Measurements from ENCODE around the gene ISY1.

The ISY1 gene

DNA sequence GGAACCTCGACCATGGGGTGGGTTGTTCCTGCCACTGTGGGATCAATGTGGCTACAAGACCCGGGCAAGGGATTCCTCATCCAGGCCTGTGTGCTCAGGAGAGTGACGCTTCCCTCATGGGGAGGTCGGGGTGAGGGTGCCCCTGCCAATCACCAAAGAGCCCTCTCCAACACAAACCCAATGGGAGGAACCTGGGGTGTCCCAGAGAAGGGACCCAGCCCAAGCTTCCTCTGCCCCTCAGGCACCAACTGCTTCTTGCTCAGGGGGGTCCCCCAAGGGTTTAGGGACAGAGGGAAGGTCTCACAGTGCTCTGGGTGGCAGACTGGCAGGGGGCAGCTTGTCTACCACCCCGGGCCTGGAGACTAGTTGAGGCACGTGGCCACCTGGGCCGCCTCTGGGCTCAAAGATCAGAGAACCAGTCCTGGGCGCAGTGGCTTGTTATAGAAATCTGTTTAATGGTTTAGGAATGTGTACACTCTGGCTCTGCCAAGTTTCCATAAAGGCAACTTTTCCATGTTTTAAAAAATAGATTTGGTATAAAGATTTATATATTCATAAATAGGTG is 73.6 kb downstream of the ISY1 start:
- ATAC-seq (replicated peaks; ENCODE audit: extremely low read depth, poor library complexity, severe bottlenecking) (no peak), DNase-seq (ENCODE audit: low spot score in 2 of 2) (no peak)
- no peak overlapping the region for H3K27ac Mint-ChIP-seq (ENCODE audit: low read depth)
- H3K27me3 Mint-ChIP-seq: no peaks in the 10 kb centered on the region
- H3K9me3 Mint-ChIP-seq: no peaks in the 10 kb centered on the region
- H3K4me1 Mint-ChIP-seq: no peaks in the 10 kb centered on the region
- H3K4me3 Mint-ChIP-seq: no peak overlapping the region
- H3K36me3 Mint-ChIP-seq (ENCODE audit: insufficient read depth): peaks cover 13% of the 10 kb centered on the region

- H3K9me3 Mint-ChIP-seq: no peaks in the 10 kb centered on the region
- peaks cover 3% of the 10 kb centered on the region for H3K36me3 Mint-ChIP-seq (ENCODE audit: insufficient read depth)
- no peak for ATAC-seq (replicated peaks; ENCODE audit: extremely low read depth, poor library complexity, severe bottlenecking)
- H3K4me1 Mint-ChIP-seq: peaks cover 7% of the 10 kb centered on the region
- no peaks in the 10 kb centered on the region for H3K27me3 Mint-ChIP-seq
- peak overlapping the region; percentile 59 for H3K27ac Mint-ChIP-seq (ENCODE audit: low read depth)
- no peak for DNase-seq (ENCODE audit: low spot score in 2 of 2)
- no peak overlapping the region for H3K4me3 Mint-ChIP-seq
Measured at GRCh38 chr3:129085818-129086217, 75.0 kb downstream of the ISY1 start.

DNA sequence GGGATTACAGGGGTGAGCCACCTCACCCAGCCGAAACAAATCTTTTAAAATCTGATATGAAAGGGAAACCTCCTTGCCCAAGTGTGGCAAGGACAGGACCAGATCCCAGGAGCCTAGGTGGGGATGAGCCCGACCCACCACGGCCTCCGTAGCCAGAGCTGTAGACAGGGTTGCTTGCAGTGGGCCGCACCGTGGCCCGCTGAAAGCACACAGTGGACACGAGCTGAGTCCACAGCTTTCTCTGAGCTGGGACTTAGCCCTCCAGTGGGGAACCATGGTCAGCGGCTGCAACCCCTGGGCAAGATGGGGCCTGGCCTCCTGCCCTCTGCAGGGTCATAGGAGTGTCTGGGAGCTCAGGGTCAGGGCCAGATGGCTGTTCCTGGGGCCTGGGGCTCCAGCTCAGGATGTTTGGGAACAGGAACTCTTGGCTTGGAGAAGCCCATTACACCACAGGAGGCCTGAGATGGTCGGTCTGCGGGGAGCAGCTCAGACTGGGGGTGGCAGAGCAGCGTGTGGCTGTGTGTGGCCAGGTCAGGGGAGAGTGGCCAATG is 75.6 kb downstream of the ISY1 start:
- H3K4me3 Mint-ChIP-seq: no peak overlapping the region
- peaks cover 3% of the 10 kb centered on the region for H3K36me3 Mint-ChIP-seq (ENCODE audit: insufficient read depth)
- no peaks in the 10 kb centered on the region for H3K9me3 Mint-ChIP-seq
- H3K27ac Mint-ChIP-seq (ENCODE audit: low read depth): peak overlapping the region; percentile 59
- peaks cover 7% of the 10 kb centered on the region for H3K4me1 Mint-ChIP-seq
- DNase-seq (ENCODE audit: low spot score in 2 of 2) (no peak), ATAC-seq (replicated peaks; ENCODE audit: extremely low read depth, poor library complexity, severe bottlenecking) (no peak)
- H3K27me3 Mint-ChIP-seq: no peaks in the 10 kb centered on the region

DNA sequence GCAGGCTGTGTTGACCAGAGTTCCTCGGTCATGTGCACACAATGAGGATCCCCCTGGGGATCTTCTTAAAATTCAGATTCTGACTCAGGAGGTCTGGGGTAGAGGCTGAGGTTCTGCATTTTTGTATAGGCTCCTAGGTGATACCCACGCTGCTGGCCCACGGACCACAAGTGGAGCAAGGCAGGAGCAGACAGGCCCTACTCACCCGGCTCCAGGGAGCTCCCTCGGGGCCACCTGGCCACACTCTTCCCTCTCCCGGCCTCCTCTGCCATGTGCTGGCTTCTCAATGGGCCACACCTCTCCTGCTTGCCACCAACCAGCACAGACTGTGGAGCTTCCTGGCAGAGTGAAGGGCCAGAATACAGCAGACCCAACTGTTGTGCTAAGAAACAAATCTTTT is 76.4 kb downstream of the ISY1 start:
- peaks cover 7% of the 10 kb centered on the region for H3K4me1 Mint-ChIP-seq
- no peak overlapping the region for H3K4me3 Mint-ChIP-seq
- H3K36me3 Mint-ChIP-seq (ENCODE audit: insufficient read depth): peaks cover 3% of the 10 kb centered on the region
- no peaks in the 10 kb centered on the region for H3K27me3 Mint-ChIP-seq
- no peak overlapping the region for H3K27ac Mint-ChIP-seq (ENCODE audit: low read depth)
- DNase-seq (ENCODE audit: low spot score in 2 of 2) (no peak), ATAC-seq (replicated peaks; ENCODE audit: extremely low read depth, poor library complexity, severe bottlenecking) (no peak)
- no peaks in the 10 kb centered on the region for H3K9me3 Mint-ChIP-seq

GRCh38 chr3:129082026-129082425 is 78.8 kb downstream of the ISY1 start:
- H3K27ac Mint-ChIP-seq (ENCODE audit: low read depth): no peak overlapping the region
- no peak overlapping the region for H3K4me3 Mint-ChIP-seq
- ATAC-seq (replicated peaks; ENCODE audit: extremely low read depth, poor library complexity, severe bottlenecking): no peak
- H3K27me3 Mint-ChIP-seq: no peaks in the 10 kb centered on the region
- H3K36me3 Mint-ChIP-seq (ENCODE audit: insufficient read depth): peaks cover 3% of the 10 kb centered on the region
- DNase-seq (ENCODE audit: low spot score in 2 of 2): no peak
- H3K4me1 Mint-ChIP-seq: peaks cover 7% of the 10 kb centered on the region
- H3K9me3 Mint-ChIP-seq: no peaks in the 10 kb centered on the region

- DNase-seq (ENCODE audit: low spot score in 2 of 2) (no peak), ATAC-seq (replicated peaks; ENCODE audit: extremely low read depth, poor library complexity, severe bottlenecking) (no peak)
- Mint-ChIP-seq H3K27me3 (no peaks in the 10 kb centered on the region), H3K36me3 (ENCODE audit: insufficient read depth) (peaks cover 3% of the 10 kb centered on the region), H3K27ac (ENCODE audit: low read depth) (no peak overlapping the region), H3K9me3 (no peaks in the 10 kb centered on the region), H3K4me3 (no peak overlapping the region), H3K4me1 (peaks cover 7% of the 10 kb centered on the region)
Measured at GRCh38 chr3:129081503-129081902, 79.4 kb downstream of the ISY1 start.

- Mint-ChIP-seq H3K36me3 (ENCODE audit: insufficient read depth) (no peaks in the 10 kb centered on the region), H3K4me1 (peaks cover 7% of the 10 kb centered on the region), H3K4me3 (no peak overlapping the region), H3K9me3 (no peaks in the 10 kb centered on the region), H3K27ac (ENCODE audit: low read depth) (no peak overlapping the region), H3K27me3 (no peaks in the 10 kb centered on the region)
- DNase-seq (ENCODE audit: low spot score in 2 of 2) (no peak), ATAC-seq (replicated peaks; ENCODE audit: extremely low read depth, poor library complexity, severe bottlenecking) (no peak)
Measured at GRCh38 chr3:129078510-129078909, 82.4 kb downstream of the ISY1 start.

Data from central memory CD8-positive, alpha-beta T cell (primary cell).